Measurements from ENCODE around the gene KCNK2.

The KCNK2 gene

GRCh38 chr1:215263636-215264035 is 181.1 kb downstream of the KCNK2 start:
- no peak for DNase-seq

DNA sequence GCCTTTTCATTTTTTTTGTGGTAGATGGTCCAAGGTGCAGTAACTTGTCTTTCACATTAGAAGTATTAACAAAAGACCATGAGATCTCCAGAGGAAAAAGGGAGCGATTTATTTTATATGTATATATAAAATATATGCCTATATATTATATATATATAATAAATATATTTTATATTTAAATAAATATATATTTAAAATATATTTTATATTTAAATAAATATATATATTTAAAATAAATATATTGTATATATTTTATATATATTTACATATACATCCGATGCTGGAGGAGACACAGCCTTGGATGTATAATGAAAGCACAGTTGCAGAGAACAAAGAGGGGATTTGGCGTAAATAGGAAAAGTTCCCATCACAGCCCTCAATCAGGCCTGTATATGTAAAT is 182.1 kb downstream of the KCNK2 start:
- DNase-seq, result no peak

- DNase-seq, result no peak
Observed at GRCh38 chr1:215267495-215267894, 185.0 kb downstream of the KCNK2 start.

GRCh38 chr1:215269955-215270354 is 187.4 kb downstream of the KCNK2 start:
- DNase-seq, result no peak

GRCh38 chr1:215273838-215274516 is 191.4 kb downstream of the KCNK2 start:
- no peak for DNase-seq

DNA sequence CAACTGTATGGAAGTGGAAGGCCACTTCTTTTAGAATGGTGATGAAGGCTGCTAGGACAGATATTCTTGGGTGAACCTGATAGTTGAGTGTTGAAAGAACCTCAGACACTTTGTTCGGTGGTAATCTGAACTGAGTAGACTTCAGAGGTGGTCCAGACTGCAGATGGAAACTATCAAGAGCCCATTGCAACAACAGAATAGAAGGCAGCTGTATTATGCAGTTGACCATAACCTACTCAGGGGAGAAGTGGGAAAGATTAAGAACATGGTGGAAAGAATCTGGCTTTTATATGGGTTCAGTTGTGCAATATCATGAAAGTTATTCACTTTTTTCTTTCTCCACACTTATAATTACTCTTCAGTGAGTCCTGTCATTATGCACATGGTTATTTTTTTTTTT is 194.0 kb downstream of the KCNK2 start:
- DNase-seq, result no peak

- no peak for DNase-seq
Observed at GRCh38 chr1:215277532-215277931, 195.0 kb downstream of the KCNK2 start.

GRCh38 chr1:215279682-215280081 is 197.1 kb downstream of the KCNK2 start:
- DNase-seq, result no peak

- DNase-seq, result no peak
Observed at GRCh38 chr1:215282557-215282956, 200.0 kb downstream of the KCNK2 start.

DNA sequence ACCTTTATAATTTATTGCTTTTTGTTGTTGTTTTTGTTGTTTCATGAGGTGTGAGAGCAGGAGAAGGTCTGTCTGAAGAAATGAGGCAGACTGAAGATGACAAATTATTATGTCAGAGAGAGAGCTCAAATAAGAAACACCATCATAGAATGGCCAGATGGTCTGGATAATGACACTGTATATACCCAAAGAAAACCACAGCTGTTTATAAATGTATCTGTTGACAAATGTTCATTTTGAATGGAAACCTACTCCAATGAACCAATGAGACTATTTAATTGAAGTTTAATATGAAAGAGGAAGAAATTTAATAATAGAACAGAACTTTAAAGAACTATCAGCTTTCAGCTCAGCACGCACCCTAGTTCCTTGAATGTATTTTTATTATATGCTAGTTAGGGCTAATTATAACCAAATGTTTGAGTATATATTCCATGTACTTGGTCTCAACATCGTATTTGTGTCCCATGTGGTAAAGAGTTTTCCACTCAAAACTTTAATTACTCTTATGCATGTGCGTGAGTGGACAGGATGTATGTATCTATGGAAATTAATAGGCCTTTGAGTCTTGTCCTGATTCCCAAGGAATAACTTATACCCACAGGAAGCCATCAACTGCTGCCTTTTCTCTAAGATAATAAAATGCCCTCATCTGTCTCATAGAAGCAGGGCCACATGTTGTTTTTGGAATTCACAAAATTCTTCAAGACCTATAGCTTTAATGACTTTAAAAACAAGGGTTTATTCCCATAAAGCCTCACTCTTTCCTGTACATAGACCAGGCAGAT is 202.7 kb downstream of the KCNK2 start:
- no peak for DNase-seq
